Measurements from ENCODE around the gene PMPCA.

DNA sequence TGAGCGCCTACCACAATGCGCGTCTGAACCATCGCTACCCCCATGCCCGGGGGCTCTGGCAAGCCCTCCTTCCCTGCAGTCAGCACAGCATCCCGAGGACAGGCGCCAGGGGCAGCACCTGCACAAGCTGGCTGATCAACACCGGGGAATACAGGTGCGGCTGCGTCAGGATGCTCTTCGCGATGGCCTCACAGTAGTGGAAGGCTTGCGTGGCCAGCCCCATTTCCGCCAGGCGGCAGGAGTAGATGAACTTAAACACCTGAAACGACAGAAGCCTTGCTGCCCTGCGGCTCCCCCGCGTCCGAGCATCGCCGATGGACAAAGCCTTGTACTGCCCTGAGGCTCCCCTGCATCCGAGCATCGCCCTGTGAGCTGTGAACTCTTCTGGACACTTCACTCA is 46.9 kb downstream of the PMPCA start:
- TF ChIP-seq, protein P1, sequence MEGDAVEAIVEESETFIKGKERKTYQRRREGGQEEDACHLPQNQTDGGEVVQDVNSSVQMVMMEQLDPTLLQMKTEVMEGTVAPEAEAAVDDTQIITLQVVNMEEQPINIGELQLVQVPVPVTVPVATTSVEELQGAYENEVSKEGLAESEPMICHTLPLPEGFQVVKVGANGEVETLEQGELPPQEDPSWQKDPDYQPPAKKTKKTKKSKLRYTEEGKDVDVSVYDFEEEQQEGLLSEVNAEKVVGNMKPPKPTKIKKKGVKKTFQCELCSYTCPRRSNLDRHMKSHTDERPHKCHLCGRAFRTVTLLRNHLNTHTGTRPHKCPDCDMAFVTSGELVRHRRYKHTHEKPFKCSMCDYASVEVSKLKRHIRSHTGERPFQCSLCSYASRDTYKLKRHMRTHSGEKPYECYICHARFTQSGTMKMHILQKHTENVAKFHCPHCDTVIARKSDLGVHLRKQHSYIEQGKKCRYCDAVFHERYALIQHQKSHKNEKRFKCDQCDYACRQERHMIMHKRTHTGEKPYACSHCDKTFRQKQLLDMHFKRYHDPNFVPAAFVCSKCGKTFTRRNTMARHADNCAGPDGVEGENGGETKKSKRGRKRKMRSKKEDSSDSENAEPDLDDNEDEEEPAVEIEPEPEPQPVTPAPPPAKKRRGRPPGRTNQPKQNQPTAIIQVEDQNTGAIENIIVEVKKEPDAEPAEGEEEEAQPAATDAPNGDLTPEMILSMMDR (IDR thresholded peaks at IDR 0.05; ENCODE audit: insufficient read depth, low read length, poor library complexity, severe bottlenecking): no peak
- no peak for TF ChIP-seq EZH2phosphoT487 (conservative IDR thresholded peaks at IDR 0.05; ENCODE audit: low read length)

Data from SU-DHL-6 (cell line).